COR-L47 (cell line): ENCODE results near the gene PLXNA1.
A peak's percentile ranks its signal among the peaks of the same experiment; 100 is the strongest.

Source experiments
- DNase-seq: peaks from one replicate; lab custom pipeline; 2025; lab: John Stamatoyannopoulos, UW

The PLXNA1 gene

DNA sequence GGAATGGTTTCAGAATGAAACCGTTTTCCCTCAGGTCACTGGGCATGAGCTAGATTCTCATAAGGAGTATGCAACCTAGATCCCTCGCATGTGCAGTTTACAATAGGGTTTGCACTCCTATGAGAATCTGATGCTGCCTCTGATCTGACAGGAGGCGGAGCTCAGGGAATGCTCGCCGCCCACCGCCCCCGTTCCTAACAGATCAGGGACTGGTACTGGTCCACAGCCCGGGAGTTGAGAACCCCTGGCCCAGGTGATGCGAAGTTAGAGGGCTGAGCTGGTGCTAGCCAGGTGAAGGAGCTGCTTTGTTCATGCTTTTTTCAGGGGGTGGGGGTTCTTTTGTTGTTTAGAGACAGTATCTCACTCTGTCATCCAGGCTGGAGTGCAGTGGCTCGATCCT lies 15.5 kb upstream of the PLXNA1 start:
- no peak for DNase-seq

DNA sequence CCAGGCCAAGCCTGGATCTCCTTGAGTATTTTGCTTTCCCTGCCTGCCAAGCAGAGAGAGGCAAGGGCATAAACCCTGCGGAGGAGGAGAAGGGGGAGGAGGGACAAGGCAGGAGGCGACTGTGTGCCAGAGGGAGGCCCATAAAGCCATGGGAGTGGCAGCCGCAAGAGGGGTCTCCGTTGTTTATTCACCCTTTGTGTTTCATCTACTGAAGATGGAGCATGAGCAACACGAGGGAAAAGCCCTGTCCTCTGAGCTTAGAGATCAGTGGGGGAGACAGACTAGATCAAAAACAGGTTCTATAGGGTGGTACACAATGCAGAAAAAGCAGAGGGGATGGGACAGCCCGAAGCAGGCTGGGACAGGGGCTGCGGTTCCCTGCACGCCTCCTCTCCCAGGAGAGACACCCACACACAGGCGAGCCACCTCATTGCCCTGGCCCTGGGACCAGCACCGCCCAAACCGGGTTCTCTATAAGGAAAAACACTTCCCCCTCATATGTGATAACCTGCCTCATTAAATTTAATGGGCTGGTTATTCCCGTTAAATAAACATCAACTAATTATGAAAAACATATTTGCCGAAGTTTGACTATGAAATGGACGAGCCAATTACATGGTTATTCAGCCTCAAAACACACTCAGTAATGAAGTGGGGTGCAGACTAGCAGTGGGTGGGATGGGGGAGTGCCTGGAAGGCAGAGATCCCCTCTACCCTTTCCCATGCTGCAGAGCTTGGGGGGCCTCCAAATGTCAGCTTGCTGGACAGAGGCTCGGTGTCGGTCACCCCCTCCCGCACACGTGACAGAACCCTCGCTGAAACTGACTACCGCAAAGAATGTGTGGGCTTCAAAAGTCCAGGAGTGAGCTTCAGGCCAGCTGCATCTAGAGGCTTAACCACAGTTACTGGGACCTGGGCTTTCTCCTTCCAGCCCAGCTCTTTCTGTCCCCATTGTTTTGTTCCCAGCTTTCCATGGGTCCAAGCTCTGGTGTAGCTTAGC lies 14.2 kb upstream of the PLXNA1 start:
- no peak for DNase-seq

DNA sequence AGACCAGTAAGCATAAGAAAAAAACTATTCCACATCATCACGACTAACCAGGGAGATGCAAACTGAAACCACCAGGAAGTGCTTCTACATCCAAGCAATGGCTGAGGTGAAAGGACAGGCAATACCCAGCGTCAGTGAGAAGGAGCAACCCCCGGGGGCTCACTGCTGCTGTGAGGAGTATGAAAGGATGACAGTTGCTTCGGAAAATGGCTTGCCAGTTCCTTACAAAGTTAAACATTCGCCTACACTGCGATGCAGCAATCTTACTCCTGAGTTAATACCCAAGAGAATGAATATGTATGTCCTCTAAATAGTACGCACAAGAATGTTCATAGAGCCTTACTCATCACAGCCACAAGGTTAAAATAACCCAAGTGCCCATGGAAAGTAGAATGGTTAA lies 13.3 kb upstream of the PLXNA1 start:
- DNase-seq, result no peak

DNA sequence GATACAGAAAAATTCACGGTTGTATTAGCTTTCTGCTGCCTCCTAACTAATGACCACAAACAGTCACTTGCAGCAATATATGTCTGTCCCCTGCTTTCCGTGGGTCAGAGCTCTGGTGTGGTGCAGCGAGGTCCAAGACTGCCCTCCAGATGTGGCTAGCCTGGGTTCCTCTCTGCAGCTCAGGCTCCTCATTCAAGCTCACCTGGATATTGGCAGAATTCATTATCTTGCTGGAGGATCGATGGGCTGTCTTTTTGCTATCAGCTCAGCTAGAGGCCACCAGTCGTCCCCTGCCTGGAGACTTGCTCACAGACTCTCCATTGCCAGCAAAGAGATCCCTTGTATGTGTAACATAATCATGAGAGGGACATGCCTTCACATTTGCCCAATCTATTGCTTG lies 12.8 kb upstream of the PLXNA1 start:
- DNase-seq, result no peak

DNA sequence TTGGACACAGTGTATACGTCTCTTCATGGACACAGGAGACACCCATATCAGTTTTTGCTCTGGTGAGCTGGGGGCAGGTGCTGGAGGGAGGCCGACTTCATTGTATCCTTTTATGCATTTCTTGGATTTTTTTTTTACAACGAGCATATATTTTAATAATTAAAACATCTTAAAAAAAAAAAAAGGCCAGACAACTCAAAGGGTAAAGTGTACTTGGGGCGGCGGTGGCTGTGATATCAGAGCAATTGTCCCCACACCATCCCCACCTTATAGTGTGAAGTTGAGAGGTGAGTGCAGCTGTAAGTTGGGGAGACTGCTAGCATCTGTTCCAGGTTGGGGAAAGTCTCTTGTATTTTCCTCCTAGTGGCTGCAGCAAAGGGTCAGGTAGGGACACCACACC lies 12.0 kb upstream of the PLXNA1 start:
- no peak for DNase-seq

DNA sequence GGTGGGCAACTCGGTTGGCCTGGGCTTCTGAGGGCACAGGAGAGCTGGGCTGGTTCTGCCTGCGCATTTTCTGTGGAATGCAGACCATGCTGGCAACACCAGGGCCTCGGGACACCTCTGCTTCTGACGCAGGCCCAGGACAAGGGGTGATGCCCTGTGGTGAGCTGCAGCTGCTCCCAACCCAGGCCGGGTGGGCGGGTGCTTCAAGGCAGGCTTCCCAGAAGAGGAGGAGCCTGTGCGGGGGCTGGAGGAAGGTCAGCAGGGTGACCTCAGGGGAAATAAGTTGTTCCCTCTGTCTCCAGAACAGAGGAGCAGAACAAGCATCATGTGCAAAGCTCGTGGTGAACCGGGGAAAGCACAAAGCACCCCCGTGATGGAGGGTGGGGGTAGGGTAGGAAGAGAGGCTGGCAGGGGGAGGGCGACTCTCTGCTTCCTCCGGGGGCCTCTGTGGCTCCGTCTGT lies 11.0 kb upstream of the PLXNA1 start:
- no peak for DNase-seq

DNA sequence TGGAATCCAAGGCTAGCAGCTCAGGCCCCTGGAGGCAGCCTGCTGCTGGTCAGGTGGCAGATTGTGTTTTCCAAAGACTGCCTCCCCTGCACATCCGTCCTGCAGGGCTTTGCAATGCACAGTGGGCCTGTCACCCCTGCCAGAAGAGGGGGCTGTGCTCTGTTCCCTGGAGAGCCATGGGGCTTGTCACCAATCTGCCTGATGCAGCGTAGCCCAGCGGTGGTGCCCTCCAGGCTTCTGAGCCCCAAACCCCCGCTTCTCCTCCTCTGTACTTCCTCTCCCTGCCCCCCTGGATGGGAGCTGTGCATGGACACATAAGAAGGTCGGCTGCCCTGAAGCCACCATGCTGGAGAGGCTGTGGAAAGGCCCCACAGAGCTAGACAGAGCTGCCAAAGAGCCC lies 10.0 kb upstream of the PLXNA1 start:
- DNase-seq, result no peak

DNA sequence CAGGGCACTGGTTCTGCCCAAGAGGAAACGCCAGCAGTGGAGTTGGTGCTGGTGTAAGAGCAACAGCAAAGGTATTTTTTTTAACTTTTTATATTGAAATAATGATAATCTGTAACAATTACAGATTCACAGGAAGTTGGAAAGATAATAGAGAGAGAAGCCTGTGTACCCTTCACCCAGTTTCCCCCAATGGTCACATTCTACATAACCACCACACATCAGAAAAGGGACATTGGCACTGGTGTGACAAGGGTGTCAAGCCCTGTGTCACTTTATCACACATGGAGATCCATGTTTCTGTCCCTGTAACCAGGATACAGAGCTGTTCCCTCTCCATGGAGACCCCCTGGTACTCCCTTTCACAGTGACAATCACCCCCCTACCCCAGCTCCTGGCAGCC lies 9.1 kb upstream of the PLXNA1 start:
- DNase-seq, result no peak

DNA sequence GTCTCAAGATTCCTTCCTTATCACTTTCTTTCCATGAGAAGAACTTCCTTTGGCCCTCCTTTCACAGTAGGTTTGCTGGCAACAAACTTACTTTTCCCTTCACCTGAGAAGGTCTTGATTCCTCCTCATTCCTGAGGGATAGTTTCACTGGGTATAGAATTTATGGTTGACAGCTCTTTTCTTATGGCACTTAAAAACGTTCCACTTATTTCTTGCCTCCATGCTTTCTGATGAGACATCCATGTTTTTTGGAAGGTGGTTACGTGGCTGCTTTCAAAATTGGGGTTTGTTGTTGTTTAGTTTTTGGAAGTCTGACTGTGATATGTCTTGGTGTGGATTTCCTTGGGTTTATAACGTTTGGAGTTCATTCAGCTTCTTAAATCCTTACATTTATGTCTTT lies 8.2 kb upstream of the PLXNA1 start:
- no peak for DNase-seq

DNA sequence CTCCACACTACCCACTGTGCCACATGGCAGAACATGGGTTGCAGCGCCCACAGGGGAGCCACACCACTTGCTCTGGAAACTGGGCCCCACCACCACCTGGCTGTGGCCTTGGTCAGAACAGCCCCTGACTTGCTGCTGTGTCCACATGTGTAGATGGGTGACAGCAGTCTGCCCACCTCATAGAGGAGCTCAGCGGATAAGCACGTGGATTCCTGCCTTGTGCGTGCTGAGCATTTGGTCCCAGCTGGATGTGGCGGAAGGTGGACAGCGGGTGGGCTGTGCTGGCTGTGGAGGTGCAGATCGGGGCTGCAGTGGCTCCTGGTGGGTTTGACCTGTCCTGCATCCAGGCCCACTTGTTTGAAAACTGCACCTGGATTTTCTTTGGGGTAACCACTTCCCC lies 6.0 kb upstream of the PLXNA1 start:
- DNase-seq, result no peak

DNA sequence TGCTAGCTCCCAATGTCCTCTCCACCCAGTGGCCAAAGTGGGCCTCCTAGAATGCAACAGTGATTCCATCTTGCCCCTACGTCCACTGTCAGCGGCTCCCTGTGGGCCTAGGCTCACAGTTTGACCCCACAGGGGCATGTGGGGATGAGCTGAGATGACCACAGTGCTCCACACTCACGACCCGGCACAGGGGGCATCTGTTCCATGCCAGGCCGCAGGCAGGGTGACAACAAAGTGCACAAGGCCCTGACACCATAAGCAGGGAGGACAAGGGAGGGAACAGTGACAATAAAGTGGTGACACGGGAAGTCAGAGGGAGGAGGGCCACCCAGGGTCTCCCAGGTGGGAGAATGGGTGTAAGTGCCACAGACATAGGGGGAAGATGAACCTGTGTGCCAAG lies 5.1 kb upstream of the PLXNA1 start:
- DNase-seq, result no peak

DNA sequence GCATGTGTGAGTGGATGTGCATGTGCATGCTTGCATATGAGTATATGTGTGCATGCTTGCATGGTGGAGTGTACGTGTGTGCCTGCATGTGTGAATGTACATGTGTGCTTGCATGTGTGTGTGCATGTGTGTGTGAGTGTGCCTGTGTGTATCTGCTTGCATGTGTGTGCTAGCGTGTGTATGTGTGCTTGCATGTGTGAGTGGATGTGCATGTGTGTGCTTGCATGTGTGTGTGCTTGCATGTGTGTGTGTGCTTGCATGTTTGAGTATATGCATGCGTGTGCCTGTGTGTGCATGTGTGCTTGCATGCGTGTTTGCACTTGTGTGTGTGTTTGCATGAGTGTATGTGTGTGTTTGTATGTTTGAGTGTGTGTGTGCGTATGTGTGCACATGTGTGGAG lies 4.6 kb upstream of the PLXNA1 start:
- no peak for DNase-seq

DNA sequence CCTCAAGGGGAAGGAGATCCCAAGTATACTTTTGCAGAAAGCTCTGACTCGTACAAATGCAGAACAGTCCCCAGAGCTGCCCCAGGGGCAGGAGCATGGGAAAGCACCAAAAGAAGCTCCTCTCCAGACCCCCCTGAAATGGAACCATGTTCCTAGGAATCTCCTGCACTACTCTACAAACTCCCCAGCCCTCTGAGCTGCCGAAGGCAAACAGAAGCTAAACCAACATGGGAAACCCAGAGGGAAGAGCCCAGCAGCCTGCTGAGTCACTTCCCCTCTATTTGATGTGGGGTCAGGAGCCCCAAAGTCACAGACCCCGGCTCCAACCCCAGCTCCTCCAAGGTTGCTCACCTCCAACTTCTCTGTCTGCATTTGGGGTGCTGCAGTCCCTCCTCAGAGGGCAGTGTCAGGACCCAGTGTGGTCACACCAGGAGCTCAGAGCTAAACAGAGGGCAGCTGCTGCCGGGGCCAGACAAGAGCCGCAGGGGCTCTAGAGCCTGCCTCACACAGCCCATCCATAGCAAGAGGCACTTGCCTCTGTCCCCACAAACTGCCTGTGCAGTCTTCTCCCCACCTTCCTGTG lies 3.8 kb upstream of the PLXNA1 start:
- no peak for DNase-seq

DNA sequence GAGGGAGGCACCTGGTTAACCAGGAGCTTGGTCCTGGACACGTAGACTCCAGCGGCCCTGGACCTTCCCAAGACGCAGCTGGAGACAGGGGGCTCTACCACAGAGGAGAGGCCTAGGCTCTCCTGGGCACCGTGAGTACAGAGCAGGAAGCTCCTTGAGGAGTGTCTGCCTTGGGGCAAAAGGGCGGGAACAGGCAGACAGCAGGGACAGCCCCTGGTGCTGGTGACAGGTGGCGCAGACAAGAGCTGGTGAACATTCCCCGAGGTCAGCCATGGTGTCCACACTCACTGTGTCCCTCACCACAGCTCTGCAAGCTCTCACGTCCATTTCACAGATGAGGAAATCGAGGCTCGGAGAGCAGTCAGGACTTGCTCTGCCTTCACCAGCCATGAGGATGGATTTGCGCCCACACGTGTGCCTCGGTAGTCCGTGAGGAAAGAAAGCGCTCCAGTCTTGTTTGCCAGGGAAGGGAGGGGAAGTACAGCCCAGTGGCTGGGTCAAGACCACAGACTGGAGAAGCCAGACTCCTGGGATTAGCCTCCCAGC lies 2.6 kb upstream of the PLXNA1 start:
- DNase-seq, result no peak

DNA sequence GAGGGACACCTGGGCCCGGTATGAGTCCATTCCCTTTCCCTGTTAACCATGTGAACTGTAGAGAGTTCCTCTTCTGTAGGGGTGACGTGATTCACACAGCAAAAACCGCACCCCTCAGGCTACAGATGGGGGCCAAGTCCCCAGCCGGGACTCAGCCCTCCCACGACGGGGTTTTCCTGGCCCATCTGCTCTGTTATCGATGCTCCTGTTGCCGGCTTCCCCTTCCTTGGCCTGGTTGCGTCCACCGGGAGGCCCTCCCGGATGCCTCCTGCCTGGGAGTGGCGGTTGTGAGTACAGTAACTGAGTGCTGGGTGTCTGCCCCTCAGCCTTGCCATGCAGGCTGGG lies 817 bp upstream of the PLXNA1 start:
- DNase-seq, result no peak

DNA sequence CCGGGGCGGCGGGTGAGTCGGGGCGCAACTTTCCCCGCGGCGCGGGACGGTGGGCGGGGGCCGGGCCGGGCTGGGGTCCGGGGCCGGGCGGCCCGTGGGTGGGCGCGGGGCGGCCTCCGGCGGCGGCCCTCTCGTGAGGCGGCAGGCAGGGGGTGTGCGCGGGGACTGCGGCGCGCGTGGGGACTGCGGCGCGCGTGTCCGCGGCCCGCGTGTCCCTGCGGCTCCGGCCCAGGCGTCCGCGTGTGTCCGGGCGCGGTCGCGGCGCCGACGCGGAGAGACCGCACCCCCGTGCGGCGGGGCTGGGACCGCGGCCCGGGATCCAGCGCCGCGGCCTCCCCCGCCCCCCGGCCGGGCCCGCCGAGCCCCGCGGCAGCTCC lies 349 bp downstream of the PLXNA1 start:
- DNase-seq, result no peak

DNA sequence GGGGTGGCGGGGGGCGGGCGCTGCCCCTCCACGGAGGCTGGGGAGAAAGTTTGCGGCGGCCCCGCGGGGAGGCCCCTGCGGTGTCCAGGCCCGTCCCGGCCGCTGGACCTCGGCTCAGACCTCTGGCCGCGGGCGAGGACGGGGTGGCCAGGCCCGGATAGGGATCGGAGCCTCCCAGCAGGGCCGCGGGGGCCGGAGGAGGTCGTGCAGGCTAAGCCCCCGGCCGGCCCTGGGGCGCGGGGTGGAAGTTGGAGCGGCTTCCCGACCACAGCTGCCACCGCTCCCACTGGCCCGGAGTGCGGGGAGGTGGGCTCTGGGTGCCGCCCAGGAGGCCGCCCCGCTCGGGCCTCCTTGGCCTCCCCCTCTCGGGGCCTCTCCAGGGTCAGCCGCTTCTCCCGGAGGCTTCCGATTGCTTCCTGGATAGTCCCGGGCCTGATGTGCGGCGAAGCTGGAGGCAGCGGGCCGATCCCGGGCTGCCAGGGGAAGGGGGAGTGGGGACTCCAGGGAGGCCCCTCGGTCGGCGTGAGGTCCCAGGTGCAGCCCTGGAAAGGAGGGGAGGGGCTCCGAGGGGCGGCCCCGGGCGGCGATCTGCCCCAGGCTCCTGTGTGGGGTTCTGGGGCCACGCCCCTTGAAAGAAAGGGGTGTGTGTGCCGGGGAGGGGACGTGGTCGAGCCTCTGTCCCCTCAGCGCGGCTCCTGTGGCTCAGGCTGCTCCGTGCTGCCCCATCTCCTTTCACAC lies 907 bp downstream of the PLXNA1 start:
- no peak for DNase-seq

DNA sequence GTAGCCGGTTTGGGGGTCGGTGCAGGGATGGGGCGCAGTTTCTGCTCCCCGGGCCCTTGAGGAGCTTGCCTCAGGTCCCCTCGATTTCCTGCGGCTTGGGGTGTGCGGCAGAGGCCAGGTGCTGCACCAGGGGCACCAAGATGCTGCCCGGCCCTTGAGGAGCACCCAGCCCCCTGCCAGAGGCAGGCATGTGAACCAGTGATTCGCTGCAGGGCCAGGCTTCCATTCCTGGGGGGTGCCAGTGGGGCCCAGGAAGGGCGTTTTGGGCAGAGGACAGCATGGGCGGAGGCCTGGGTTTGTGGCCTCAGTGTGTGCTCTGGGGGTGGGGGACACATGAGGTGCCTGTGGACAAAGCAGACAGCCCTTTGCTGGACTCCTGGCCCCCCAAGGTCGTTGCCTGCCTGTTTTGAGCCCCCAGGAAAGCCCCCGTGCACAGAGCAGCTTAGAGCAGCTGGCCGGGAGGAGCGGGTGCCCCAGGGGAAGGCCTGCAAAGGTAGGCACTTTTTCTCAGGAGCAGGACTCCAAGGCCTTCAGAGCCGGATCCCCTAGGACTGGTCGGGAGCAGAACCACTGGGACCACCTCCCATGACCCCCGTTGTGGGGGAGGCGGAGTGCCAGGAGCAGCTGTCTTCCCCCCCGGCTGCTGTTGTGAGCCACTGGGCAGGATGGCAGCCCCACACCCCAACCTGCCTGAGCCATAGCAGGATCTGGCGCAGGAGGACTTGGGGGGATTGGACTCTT lies 1.6 kb downstream of the PLXNA1 start:
- DNase-seq, result no peak

DNA sequence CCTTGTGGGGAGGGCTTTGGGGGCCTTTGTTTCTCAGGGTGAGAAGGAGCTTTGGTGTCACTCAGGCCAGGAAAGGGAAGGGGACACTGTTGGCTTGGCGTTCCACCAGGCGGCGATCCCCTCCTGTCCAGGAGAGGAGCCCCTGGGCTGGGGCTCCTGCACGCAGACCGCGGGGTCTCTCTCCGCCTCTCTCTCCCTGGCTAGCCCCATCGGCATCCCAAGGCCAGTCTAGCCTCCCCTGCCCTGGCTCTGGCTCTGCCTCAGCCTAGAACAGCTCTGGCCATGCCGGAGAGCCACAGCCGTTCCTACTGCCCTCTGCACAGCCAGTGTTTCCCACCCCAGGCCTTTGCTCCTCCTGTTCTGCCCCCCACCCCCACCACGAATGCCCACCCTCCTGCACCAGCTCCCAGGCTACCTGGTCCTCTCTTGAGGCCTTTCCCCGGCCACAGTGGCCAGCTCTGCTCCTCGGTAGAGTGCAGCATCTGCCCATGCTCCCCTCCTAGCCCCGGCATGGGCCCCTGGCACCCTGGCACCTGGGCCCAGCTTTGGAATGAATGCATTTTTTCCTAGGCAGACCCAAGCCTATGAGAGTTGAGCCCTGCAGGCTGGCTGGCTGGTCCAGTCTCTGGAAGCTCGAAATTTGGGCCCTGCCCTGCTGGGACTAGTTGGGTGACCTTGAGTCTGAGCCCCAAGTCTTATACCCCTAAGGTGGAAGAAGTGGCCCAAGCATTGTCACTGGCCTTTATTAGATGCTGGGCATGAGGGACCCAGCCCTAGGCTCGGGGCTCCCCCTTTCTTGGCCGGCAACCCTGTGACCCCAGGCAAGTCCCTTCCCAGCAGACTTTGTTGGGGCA lies 2.4 kb downstream of the PLXNA1 start:
- no peak for DNase-seq

DNA sequence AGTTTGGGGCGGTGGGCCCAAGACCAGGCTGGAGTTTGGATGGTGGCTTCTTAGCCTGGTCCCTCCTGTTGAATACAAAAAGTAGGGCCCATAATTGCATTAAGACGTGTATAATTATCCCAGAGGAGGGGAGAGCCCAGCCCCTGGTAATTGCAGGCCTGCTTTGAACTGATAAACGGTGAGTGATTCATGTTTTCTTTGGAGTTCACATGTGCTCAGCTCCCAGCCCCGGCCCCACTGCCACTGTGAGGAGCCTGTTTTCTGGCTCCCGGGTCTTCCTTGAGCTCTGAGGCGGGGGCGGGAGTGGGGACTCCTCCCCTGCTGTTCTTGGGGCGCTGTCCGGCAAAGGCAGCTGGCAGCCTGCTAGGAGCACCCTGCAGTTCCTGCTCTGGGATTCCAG lies 3.1 kb downstream of the PLXNA1 start:
- peak; percentile 92 for DNase-seq

DNA sequence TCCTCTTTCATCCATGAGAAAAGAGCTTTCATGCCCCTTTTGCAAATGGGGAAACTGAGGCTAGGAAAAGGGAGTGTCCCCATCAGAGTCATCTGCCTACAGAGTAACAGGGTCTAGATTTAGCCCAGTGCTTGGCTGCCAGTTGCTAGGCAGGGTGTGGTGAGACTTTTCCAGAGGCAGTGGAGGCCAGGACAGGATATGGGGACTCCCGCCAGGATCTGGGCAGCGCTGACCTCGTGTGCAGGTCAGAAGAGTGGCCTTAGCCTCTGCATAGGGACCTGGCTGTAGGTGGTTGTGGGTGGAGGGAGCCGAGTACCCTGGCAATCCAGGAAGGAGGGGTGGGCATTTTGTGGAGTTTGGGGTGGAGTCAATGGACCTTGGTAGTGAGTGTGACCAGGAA lies 4.2 kb downstream of the PLXNA1 start:
- DNase-seq, result no peak
